IPS-NIHi7 (cell line): ENCODE results near the gene WIPF3.
"Not testable (repeated sequence)": the region's sequence is repeated elsewhere in the genome, so short reads cannot be mapped to it uniquely, and the experiment has no call there.

ENCODE experiments used
- DNase-seq: peaks from one replicate; pipeline ENCODE4 v3.0.0; 2012; ENCODE audit warnings: mixed read lengths; ENCODE audit errors: extremely low spot score

WIPF3 gene

DNA sequence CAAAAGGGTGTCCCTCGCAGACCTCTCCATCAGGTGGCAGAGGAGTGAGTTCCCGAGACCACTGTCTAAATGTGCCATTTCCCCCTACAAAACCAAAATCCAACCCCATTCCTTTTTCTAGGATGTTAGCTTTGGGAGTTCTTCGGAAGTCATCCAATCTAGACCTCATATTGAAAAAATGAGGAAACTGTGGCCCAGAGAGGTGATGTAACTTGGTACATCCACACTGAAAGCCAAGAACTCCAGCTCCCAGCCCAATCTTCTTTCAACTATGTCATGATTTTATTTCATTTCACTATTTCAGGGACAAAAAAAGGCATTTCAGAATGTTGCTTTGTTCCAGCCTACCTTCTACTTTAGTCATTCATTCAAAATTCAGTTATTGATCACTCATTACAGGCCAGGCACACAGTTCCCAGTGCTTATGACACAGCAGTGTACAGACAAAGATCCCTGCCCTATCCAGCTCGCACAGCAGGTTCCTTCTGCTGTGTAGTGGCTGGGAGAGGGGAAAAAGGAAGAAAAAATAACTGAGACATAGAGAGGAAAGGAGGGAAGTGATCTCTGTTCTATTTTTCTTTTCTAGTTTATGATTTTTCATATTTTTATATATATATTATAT lies 147.5 kb downstream of the WIPF3 start:
- DNase-seq = no peak

- no peak for DNase-seq
These were observed 148.9 kb downstream of the WIPF3 start for GRCh38 chr7:29955075-29955792.

DNA sequence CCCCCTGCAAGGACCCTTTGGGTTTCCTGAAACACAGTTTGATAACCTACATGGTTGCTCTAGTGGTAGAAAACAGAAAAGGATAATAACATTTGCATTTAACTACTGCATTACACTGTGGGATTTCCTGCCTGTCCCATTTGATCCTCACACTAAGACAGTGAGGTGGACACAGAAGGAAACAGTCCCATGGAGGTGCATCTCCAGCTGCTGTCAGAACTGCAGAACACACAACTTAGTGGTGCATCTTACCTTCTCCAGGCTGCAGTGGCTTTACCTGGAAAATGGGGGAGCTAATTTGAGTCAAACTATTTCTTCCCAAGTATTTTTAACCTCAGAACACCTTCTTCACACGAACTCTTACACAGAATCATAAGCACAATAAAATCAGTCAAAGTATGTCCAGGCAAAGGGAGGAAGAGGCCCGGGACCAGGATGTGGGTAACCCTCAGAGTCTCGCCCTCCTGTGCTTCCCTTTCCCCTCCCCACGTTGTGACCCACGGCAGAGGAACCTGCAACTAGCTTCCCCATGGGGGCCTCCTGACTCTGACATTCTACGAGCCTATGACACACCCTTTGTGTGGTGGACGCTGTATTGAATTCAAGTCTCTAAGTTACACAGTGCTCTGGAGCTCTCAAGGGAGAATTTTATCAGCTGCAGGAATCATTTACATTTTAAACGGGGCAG lies 149.6 kb downstream of the WIPF3 start:
- no peak for DNase-seq

- DNase-seq = no peak
These were observed 150.2 kb downstream of the WIPF3 start for GRCh38 chr7:29956487-29956836.

- no peak for DNase-seq
These were observed 151.4 kb downstream of the WIPF3 start for GRCh38 chr7:29957521-29958310.

- no peak for DNase-seq
These were observed 152.5 kb downstream of the WIPF3 start for GRCh38 chr7:29958667-29959358.

- not testable (repeated sequence) for DNase-seq
These were observed 155.3 kb downstream of the WIPF3 start for GRCh38 chr7:29961611-29962010.

DNA sequence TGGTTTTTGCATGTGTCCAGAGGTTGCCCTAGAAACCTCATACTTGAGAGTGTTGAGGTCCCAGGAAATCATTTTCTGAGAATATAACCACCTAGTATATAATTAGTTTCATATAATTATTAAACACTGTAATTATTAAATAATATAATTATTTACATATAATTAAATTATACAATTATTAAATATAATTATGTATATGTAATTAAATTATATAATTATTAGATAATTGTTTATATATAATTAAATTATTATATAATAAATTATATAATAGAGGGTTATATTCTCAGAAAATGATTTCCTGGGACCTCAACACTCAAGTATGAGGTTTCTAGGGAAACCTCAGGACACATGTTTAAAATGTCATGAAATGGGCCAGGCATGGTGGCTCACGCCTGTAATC lies 155.7 kb downstream of the WIPF3 start:
- no peak for DNase-seq

DNA sequence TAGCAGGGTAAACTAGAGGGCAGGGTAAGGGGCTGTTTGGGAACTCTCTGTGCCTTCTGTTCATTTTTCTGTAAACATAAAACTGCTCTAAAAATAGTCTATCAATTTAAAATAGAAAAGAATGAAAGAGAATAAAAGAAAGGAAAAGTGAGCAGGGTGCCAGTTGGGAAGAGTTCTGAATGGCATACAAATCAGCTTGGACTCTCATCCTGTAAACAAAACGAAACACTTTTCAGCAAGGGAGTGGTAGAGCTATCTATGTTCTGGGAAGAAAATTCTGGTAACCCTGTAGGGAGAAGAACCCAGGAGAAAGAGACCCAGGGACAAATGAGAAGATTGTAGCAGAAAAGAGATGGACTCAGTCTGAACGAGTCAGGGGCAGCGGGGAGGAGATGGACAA lies 158.7 kb downstream of the WIPF3 start:
- DNase-seq = no peak
